WTC11 (cell line): ENCODE data around the gene MYO5B. TPM values are rescaled to one million over a fixed set of nuclear protein-coding genes. Genes with fewer than 3 reads are reported as not detected.

Experiments used
- ATAC-seq: fragments of 200-7000 bp; cut with Tn5 transposase; 2 replicates; pipeline ENCODE4 v1.10.0; 2021; ENCODE audit warnings: mild to moderate bottlenecking, moderate library complexity
- CTCF ChIA-PET: fragments of 300-600 bp; sonication (Branson Sonifier 250); formaldehyde crosslinking; loops from one replicate; lab custom pipeline; 2021; ENCODE audit warnings: antibody characterized with exemption; lab: Charles Lee
- POLR2A ChIA-PET: fragments of 350-600 bp; sonication (Branson Sonifier 250); formaldehyde crosslinking; loops from one replicate; lab custom pipeline; 2021; ENCODE audit warnings: antibody characterized with exemption; lab: Charles Lee
- DNase-seq: peaks from one replicate; pipeline ENCODE4 v3.0.0; 2021; ENCODE audit warnings: low spot score
- H3K27ac Mint-ChIP-seq: 2 replicates; pipeline ENCODE4 v1.8.0; 2021; ENCODE audit warnings: mixed read lengths
- H3K27me3 Mint-ChIP-seq: 2 replicates; pipeline ENCODE4 v1.8.0; 2021; ENCODE audit warnings: low read depth, mild to moderate bottlenecking, moderate library complexity, mixed read lengths
- H3K36me3 Mint-ChIP-seq: 2 replicates; pipeline ENCODE4 v1.8.0; 2021; ENCODE audit warnings: mixed read lengths
- H3K4me1 Mint-ChIP-seq: 2 replicates; pipeline ENCODE4 v1.8.0; 2022; ENCODE audit warnings: mixed read lengths
- H3K4me3 Mint-ChIP-seq: 2 replicates; pipeline ENCODE4 v1.8.0; 2021; ENCODE audit warnings: mild to moderate bottlenecking, moderate library complexity, mixed read lengths
- H3K9me3 Mint-ChIP-seq: 2 replicates; pipeline ENCODE4 v1.8.0; 2021; ENCODE audit warnings: mixed read lengths
- CDX4 ChIP-seq: fragments of 250-450 bp; sonication (Bioruptor Pico); IDR thresholded peaks from 2 replicates; pipeline ENCODE4 v1.9.0; 2021; ENCODE audit warnings: moderate library complexity, mild to moderate bottlenecking, inconsistent platforms, borderline replicate concordance
- E2F5 ChIP-seq: sonication (generic); formaldehyde crosslinking; IDR thresholded peaks from 2 replicates; pipeline ENCODE4 v1.8.1; 2022; ENCODE audit warnings: mild to moderate bottlenecking, moderate library complexity, missing genetic modification reagents
- FOXP1 ChIP-seq: sonication (generic); formaldehyde crosslinking; IDR thresholded peaks from 2 replicates; pipeline ENCODE4 v1.8.0; 2022; ENCODE audit warnings: missing genetic modification reagents, mild to moderate bottlenecking, moderate library complexity, borderline replicate concordance
- PRRX2 ChIP-seq: fragments of 250-450 bp; sonication (Bioruptor Pico); IDR thresholded peaks from 2 replicates; pipeline ENCODE4 v1.8.0; 2021; ENCODE audit warnings: mild to moderate bottlenecking
- SMAD4 ChIP-seq: sonication (generic); formaldehyde crosslinking; IDR thresholded peaks from 2 replicates; pipeline ENCODE4 v1.8.0; 2022; ENCODE audit warnings: mild to moderate bottlenecking, missing genetic modification reagents
- SOX15 ChIP-seq: fragments of 250-450 bp; sonication (Bioruptor Pico); IDR thresholded peaks from 2 replicates; pipeline ENCODE4 v1.9.0; 2021; ENCODE audit warnings: mild to moderate bottlenecking
- TCF7 ChIP-seq: sonication (generic); formaldehyde crosslinking; IDR thresholded peaks from 2 replicates; pipeline ENCODE4 v1.8.0; 2022; ENCODE audit warnings: mild to moderate bottlenecking, low read depth, missing genetic modification reagents, moderate library complexity
- ZNF512 ChIP-seq: sonication (generic); formaldehyde crosslinking; IDR thresholded peaks from 2 replicates; pipeline ENCODE4 v1.8.1; 2022; ENCODE audit warnings: missing genetic modification reagents, borderline replicate concordance
- total RNA-seq: library from RNA; stranded (reverse); gene quantifications from 3 replicates; pipeline ENCODE4 v1.2.3, GENCODE V29; 2021
- TF ChIP-seq, protein P1 (sequence below): sonication (generic); formaldehyde crosslinking; IDR thresholded peaks from 2 replicates; pipeline ENCODE4 v1.8.1; 2022; ENCODE audit warnings: low read depth, mild to moderate bottlenecking, moderate library complexity, missing genetic modification reagents, borderline replicate concordance
- TF ChIP-seq, protein P2 (sequence below): sonication (generic); formaldehyde crosslinking; IDR thresholded peaks from 2 replicates; pipeline ENCODE4 v1.8.1; 2023; ENCODE audit warnings: mild to moderate bottlenecking, missing genetic modification reagents, moderate library complexity
- TF ChIP-seq, protein P3 (sequence below): fragments of 250-450 bp; sonication (Bioruptor Pico); IDR thresholded peaks from 2 replicates; pipeline ENCODE4 v1.9.0; 2021; ENCODE audit warnings: mild to moderate bottlenecking
- TF ChIP-seq, protein P4 (sequence below): sonication (generic); formaldehyde crosslinking; IDR thresholded peaks from 2 replicates; pipeline ENCODE4 v1.8.0; 2022; ENCODE audit warnings: mild to moderate bottlenecking, missing genetic modification reagents
- TF ChIP-seq, protein P5 (sequence below): fragments of 200-600 bp; IDR thresholded peaks from 2 replicates; pipeline ENCODE4 v1.8.0; 2022; ENCODE audit warnings: antibody characterized with exemption
- TF ChIP-seq, protein P6 (sequence below): sonication (generic); formaldehyde crosslinking; IDR thresholded peaks from 2 replicates; pipeline ENCODE4 v1.8.1; 2022; ENCODE audit warnings: low read depth, missing genetic modification reagents, borderline replicate concordance

Gene MYO5B
- total RNA-seq, 1 experiment from 2014 or later: 8.7 TPM

DNA sequence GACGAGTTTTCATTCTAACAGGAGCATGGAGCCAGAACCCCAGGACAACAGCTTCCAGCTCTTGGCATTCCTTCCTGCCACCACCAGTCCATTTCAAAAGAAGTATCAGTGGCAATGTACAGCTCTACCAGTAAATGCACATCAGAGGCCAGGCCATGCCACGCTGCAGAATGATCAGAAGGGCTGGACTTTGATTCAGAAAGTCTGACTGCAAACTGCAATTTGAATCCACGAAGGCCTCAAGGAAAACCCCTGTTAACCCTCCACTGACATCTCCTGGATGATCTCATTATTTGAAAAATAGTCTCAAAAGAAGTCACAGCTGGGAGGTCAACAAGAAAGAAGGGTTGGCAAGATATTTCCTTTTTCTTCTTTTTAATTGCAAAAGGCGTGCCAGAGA, 119.2 kb downstream of the MYO5B start:
- TF ChIP-seq, protein P1, sequence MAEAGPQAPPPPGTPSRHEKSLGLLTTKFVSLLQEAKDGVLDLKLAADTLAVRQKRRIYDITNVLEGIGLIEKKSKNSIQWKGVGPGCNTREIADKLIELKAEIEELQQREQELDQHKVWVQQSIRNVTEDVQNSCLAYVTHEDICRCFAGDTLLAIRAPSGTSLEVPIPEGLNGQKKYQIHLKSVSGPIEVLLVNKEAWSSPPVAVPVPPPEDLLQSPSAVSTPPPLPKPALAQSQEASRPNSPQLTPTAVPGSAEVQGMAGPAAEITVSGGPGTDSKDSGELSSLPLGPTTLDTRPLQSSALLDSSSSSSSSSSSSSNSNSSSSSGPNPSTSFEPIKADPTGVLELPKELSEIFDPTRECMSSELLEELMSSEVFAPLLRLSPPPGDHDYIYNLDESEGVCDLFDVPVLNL (CRISPR knock-in tag): no peak
- TF ChIP-seq, protein P2, sequence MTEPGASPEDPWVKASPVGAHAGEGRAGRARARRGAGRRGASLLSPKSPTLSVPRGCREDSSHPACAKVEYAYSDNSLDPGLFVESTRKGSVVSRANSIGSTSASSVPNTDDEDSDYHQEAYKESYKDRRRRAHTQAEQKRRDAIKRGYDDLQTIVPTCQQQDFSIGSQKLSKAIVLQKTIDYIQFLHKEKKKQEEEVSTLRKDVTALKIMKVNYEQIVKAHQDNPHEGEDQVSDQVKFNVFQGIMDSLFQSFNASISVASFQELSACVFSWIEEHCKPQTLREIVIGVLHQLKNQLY (CRISPR knock-in tag): no peak
- TF ChIP-seq E2F5 (CRISPR knock-in tag) (no peak), SMAD4 (CRISPR knock-in tag) (no peak), PRRX2 (no peak), ZNF512 (CRISPR knock-in tag) (no peak), FOXP1 (no peak), TCF7 (CRISPR knock-in tag) (no peak)
- TF ChIP-seq, protein P3, sequence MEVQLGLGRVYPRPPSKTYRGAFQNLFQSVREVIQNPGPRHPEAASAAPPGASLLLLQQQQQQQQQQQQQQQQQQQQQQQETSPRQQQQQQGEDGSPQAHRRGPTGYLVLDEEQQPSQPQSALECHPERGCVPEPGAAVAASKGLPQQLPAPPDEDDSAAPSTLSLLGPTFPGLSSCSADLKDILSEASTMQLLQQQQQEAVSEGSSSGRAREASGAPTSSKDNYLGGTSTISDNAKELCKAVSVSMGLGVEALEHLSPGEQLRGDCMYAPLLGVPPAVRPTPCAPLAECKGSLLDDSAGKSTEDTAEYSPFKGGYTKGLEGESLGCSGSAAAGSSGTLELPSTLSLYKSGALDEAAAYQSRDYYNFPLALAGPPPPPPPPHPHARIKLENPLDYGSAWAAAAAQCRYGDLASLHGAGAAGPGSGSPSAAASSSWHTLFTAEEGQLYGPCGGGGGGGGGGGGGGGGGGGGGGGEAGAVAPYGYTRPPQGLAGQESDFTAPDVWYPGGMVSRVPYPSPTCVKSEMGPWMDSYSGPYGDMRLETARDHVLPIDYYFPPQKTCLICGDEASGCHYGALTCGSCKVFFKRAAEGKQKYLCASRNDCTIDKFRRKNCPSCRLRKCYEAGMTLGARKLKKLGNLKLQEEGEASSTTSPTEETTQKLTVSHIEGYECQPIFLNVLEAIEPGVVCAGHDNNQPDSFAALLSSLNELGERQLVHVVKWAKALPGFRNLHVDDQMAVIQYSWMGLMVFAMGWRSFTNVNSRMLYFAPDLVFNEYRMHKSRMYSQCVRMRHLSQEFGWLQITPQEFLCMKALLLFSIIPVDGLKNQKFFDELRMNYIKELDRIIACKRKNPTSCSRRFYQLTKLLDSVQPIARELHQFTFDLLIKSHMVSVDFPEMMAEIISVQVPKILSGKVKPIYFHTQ (CRISPR knock-in tag): no peak
- TF ChIP-seq, protein P4, sequence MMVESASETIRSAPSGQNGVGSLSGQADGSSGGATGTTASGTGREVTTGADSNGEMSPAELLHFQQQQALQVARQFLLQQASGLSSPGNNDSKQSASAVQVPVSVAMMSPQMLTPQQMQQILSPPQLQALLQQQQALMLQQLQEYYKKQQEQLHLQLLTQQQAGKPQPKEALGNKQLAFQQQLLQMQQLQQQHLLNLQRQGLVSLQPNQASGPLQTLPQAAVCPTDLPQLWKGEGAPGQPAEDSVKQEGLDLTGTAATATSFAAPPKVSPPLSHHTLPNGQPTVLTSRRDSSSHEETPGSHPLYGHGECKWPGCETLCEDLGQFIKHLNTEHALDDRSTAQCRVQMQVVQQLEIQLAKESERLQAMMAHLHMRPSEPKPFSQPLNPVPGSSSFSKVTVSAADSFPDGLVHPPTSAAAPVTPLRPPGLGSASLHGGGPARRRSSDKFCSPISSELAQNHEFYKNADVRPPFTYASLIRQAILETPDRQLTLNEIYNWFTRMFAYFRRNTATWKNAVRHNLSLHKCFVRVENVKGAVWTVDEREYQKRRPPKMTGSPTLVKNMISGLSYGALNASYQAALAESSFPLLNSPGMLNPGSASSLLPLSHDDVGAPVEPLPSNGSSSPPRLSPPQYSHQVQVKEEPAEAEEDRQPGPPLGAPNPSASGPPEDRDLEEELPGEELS (CRISPR knock-in tag): no peak
- TF ChIP-seq, protein P5, sequence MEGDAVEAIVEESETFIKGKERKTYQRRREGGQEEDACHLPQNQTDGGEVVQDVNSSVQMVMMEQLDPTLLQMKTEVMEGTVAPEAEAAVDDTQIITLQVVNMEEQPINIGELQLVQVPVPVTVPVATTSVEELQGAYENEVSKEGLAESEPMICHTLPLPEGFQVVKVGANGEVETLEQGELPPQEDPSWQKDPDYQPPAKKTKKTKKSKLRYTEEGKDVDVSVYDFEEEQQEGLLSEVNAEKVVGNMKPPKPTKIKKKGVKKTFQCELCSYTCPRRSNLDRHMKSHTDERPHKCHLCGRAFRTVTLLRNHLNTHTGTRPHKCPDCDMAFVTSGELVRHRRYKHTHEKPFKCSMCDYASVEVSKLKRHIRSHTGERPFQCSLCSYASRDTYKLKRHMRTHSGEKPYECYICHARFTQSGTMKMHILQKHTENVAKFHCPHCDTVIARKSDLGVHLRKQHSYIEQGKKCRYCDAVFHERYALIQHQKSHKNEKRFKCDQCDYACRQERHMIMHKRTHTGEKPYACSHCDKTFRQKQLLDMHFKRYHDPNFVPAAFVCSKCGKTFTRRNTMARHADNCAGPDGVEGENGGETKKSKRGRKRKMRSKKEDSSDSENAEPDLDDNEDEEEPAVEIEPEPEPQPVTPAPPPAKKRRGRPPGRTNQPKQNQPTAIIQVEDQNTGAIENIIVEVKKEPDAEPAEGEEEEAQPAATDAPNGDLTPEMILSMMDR: no peak
- CTCF ChIA-PET: interaction anchor here (1.0 kb wide), 1 partner anchor 119 kb away, joined by 3 read pairs; the partner anchor contains the start of gene MYO5B
- POLR2A ChIA-PET: no interaction called here
- DNase-seq (no peak), ATAC-seq (no peak)
- H3K27ac Mint-ChIP-seq: no peak overlapping the region
- peaks cover 19% of the 10 kb centered on the region for H3K4me1 Mint-ChIP-seq
- H3K27me3 Mint-ChIP-seq: no peaks in the 10 kb centered on the region
- H3K4me3 Mint-ChIP-seq: no peak overlapping the region
- peaks cover 3% of the 10 kb centered on the region; the same call in 1 of the 2 replicates for H3K9me3 Mint-ChIP-seq
- H3K36me3 Mint-ChIP-seq: no peaks in the 10 kb centered on the region

GRCh38 chr18:50074404-50074803, 120.5 kb downstream of the MYO5B start:
- DNase-seq (no peak), ATAC-seq (peak; percentile 62; the same call in 1 of the 2 replicates)
- Mint-ChIP-seq H3K27me3 (no peaks in the 10 kb centered on the region), H3K4me3 (no peak overlapping the region), H3K9me3 (peaks cover 3% of the 10 kb centered on the region; the same call in 1 of the 2 replicates), H3K4me1 (peaks cover 21% of the 10 kb centered on the region), H3K27ac (no peak overlapping the region; the same call in 1 of the 2 replicates), H3K36me3 (no peaks in the 10 kb centered on the region)
- ChIA-PET POLR2A (no interaction called here), CTCF (interaction anchor here (1.0 kb wide), 2 partner anchors 23 to 130 kb away, joined by 3 read pairs; no protein-coding TSS in a partner anchor)
- no peak for TF ChIP-seq CDX4
- no peak for TF ChIP-seq SOX15 (CRISPR knock-in tag)
- TF ChIP-seq, protein P1 (CRISPR knock-in tag): no peak
- TF ChIP-seq, protein P6, sequence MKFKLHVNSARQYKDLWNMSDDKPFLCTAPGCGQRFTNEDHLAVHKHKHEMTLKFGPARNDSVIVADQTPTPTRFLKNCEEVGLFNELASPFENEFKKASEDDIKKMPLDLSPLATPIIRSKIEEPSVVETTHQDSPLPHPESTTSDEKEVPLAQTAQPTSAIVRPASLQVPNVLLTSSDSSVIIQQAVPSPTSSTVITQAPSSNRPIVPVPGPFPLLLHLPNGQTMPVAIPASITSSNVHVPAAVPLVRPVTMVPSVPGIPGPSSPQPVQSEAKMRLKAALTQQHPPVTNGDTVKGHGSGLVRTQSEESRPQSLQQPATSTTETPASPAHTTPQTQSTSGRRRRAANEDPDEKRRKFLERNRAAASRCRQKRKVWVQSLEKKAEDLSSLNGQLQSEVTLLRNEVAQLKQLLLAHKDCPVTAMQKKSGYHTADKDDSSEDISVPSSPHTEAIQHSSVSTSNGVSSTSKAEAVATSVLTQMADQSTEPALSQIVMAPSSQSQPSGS: no peak
